ENCODE data around the gene NGDN. TPM values are rescaled to one million over a fixed set of nuclear protein-coding genes. Genes with fewer than 3 reads are reported as not detected.

NGDN gene
- total RNA-seq, 1 donor from 2014 or later, result 17.2 TPM

DNA sequence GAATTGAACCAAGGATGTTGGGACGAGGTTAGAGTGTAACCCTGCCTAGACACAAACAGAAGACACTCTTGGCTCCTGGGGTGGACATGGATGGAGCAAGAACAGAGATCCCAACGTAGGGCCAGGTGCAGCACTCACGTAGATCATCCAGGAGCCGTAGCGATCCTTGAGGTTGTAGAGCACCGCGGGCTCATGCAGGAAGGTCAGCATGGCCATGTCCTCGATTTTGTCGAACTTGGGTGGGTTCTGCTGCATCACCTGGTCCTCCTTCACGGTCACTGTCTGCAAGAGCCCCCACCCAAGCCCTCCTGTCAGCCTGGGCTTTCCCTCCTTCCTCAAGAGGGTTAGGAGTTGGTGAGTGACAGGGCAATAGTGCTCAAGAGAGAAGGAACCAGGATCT, 36.6 kb upstream of the NGDN start:
- intact Hi-C loops (cut with micrococcal nuclease), result no loop called here
- H3K4me3 ChIP-seq, result no peak overlapping the region
- TF ChIP-seq, protein P1, sequence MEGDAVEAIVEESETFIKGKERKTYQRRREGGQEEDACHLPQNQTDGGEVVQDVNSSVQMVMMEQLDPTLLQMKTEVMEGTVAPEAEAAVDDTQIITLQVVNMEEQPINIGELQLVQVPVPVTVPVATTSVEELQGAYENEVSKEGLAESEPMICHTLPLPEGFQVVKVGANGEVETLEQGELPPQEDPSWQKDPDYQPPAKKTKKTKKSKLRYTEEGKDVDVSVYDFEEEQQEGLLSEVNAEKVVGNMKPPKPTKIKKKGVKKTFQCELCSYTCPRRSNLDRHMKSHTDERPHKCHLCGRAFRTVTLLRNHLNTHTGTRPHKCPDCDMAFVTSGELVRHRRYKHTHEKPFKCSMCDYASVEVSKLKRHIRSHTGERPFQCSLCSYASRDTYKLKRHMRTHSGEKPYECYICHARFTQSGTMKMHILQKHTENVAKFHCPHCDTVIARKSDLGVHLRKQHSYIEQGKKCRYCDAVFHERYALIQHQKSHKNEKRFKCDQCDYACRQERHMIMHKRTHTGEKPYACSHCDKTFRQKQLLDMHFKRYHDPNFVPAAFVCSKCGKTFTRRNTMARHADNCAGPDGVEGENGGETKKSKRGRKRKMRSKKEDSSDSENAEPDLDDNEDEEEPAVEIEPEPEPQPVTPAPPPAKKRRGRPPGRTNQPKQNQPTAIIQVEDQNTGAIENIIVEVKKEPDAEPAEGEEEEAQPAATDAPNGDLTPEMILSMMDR (IDR thresholded peaks at IDR 0.05; ENCODE audit: borderline replicate concordance), result no peak
- H3K36me3 ChIP-seq, result peaks cover 59% of the 10 kb centered on the region
- no peaks in the 10 kb centered on the region for H3K9me3 ChIP-seq (replicated peaks)
- no peak for DNase-seq
- peaks cover 16% of the 10 kb centered on the region for H3K4me1 ChIP-seq
- no peaks in the 10 kb centered on the region for H3K27me3 ChIP-seq (ENCODE audit: low read depth)
- H3K27ac ChIP-seq (replicated peaks), result no peak overlapping the region

DNA sequence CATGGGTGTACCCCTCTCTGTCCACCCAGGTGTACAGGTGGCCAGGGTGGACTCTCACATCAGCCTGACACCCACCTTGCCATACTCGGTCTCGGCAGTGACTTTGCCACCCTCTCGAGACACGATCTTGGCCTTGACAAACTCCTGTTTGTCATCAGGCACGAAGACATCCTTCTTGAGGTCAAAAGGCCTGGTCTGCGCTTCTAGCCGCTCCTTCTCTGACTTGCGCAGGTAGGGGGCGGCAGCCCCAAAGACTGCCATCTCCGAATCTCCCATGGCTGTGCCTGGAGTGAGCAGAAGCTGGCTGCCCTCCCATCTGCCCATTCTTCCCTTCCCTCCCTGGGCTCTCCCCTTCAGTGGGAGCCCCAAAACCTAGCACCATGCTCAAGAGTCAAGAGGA, 36.0 kb upstream of the NGDN start:
- no peak overlapping the region for H3K4me3 ChIP-seq
- H3K4me1 ChIP-seq, result peaks cover 16% of the 10 kb centered on the region
- no peak overlapping the region for H3K27ac ChIP-seq (replicated peaks)
- DNase-seq, result no peak
- TF ChIP-seq, protein P1 (IDR thresholded peaks at IDR 0.05; ENCODE audit: borderline replicate concordance), result no peak
- H3K9me3 ChIP-seq (replicated peaks), result no peaks in the 10 kb centered on the region
- peaks cover 59% of the 10 kb centered on the region for H3K36me3 ChIP-seq
- no peaks in the 10 kb centered on the region for H3K27me3 ChIP-seq (ENCODE audit: low read depth)
- intact Hi-C loops (cut with micrococcal nuclease), result no loop called here

DNA sequence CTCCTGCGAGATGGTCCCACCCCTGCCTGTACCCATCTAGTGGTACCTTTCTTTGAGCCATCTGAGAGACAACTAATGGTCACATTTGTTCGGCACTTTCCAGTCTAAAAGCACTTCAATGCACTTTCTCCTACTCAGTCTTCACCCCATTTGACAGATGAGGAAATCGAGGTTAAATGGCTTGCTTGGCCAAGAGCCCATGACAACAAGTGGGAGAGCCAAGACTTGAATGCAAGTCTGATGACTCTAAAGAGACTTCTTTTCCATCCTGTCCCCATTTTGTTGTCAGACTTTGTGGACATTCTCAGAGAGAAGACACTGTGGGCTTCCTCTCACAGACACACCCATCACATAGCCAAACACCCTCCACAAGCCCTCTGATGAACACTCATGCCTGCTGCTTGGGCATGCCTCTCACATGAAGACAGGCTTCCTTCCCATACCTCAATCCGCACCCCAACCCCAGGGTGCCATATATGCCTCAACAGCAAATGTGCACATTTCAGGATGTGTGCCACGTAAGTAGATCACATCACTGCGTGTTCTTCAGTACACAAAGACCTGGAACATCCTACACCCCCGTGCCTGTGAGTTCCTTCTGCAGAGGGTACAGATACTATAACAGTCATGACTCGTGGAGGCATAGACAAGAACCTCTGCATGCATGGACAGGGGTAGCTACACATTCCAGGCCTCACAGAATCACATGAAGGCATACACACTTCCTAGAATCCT, 34.8 kb upstream of the NGDN start:
- Histone ChIP-seq H3K4me1 (peaks cover 23% of the 10 kb centered on the region), H3K9me3 (replicated peaks) (no peaks in the 10 kb centered on the region), H3K36me3 (peaks cover 57% of the 10 kb centered on the region), H3K27me3 (ENCODE audit: low read depth) (no peaks in the 10 kb centered on the region), H3K4me3 (no peak overlapping the region), H3K27ac (replicated peaks) (no peak overlapping the region)
- intact Hi-C loops (cut with micrococcal nuclease), result no loop called here
- TF ChIP-seq, protein P1 (IDR thresholded peaks at IDR 0.05; ENCODE audit: borderline replicate concordance), result no peak
- DNase-seq, result no peak

DNA sequence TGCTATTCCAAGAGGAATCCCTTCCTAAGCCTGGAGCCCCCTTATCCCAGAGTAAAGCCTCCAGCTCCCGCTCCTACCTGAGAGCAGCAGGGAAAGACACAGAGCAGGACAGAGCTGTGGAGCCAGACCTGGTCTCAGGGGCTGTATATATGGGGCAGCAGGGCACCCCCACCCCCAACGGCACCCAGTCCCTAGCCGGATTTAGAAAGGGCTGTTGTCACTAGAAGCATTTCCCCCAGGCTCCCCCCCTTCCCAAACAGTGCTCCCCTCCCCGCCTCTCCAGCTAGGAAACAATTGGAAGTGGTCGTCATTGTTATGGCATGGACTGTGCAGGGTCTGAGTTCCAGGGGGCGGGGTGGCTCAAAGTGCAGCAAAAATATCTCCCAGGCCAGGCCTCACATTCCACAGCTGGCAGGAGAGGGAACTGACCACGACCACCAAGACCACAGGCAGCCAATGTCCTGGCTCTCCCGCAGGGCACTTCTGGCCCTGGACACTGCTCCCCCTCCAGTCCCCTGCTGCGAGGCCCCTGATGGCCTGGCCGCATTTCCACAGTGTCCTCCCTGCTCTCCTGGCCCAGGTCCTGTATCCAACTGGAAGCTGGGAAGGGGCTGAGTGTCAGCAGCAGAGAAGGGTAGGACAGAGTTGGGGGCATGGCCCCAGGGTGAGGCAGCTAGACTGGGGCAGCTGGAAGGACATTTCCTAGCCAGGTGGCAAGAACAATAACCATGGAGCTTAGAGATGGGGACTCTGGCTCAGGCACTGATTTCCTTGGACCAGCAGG, 33.8 kb upstream of the NGDN start, which contains the start of gene MYH7:
TSS of gene MYH7 (minus strand) at position 118 of the 784 bp plus-strand sequence. CDS start 1,928 bp downstream, outside the sequence.
- Histone ChIP-seq H3K4me1 (peaks cover 34% of the 10 kb centered on the region), H3K36me3 (peaks cover 46% of the 10 kb centered on the region), H3K9me3 (replicated peaks) (no peaks in the 10 kb centered on the region), H3K4me3 (no peak within 1 kb of the TSS), H3K27me3 (ENCODE audit: low read depth) (no peaks in the 10 kb centered on the region), H3K27ac (replicated peaks) (no peak within 1 kb of the TSS)
- peak; percentile 75 for DNase-seq
- TF ChIP-seq, protein P1 (IDR thresholded peaks at IDR 0.05; ENCODE audit: borderline replicate concordance), result no peak
- intact Hi-C loops (cut with micrococcal nuclease), result no loop called here

DNA sequence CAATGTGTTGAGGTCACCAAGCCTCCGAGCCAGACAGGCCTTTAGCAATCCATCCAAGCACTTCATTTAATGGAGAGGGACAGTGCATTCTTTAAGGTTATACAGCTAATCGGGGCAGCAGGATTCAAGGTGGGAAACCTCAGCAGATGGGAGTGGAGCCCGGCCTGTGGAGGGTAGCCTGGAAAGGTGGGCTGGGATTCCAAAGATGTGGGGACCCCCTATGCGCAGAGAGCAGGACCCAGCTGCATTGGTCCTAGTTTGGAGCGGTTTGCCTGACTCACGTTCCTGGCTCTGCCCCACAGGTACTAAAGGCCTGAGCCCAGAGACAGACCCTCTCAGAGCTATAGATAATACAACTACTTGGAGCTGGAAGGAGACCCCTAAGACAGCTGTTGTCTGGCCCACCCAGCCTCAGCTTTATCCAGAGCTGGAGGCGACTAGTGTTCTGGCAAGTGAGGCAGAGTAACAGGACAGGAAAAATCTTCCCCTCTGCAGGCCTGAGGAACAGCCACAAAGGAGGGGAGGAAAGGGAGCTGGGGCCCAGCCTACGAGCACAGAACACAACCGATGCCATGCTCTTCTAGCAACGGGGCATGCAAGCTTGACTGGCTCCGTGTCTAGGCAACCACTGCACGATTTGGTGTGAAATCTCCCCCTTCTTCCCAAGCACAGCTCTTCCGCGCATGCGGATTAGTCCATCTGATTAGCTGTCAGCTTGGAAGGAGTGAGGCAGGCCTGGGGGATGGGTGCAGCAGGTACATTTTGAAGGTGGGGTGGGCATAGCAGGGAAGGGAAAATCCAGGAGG, 33.0 kb upstream of the NGDN start:
- no peak overlapping the region for H3K4me3 ChIP-seq

More for the DNA sequence above, 33.0 kb upstream of the NGDN start:
- no peak overlapping the region for H3K27ac ChIP-seq (replicated peaks)
- no peak for DNase-seq
- intact Hi-C loops (cut with micrococcal nuclease), result no loop called here
- H3K9me3 ChIP-seq (replicated peaks), result no peaks in the 10 kb centered on the region
- H3K4me1 ChIP-seq, result peaks cover 42% of the 10 kb centered on the region
- no peaks in the 10 kb centered on the region for H3K27me3 ChIP-seq (ENCODE audit: low read depth)
- peaks cover 38% of the 10 kb centered on the region for H3K36me3 ChIP-seq
- TF ChIP-seq, protein P1 (IDR thresholded peaks at IDR 0.05; ENCODE audit: borderline replicate concordance), result no peak
